GM19238 (cell line): ENCODE measurements around the gene CRY1.
"Not testable (repeated sequence)": the region's sequence is repeated elsewhere in the genome, so short reads cannot be mapped to it uniquely, and the experiment has no call there.

Experiments
- DNase-seq: peaks from one replicate; pipeline ENCODE4 v3.0.0; 2011; ENCODE audit warnings: low spot score; ENCODE audit not compliant: insufficient read length

Gene CRY1

GRCh38 chr12:107108995-107109508, 15.7 kb upstream of the CRY1 start:
- no peak for DNase-seq

DNA sequence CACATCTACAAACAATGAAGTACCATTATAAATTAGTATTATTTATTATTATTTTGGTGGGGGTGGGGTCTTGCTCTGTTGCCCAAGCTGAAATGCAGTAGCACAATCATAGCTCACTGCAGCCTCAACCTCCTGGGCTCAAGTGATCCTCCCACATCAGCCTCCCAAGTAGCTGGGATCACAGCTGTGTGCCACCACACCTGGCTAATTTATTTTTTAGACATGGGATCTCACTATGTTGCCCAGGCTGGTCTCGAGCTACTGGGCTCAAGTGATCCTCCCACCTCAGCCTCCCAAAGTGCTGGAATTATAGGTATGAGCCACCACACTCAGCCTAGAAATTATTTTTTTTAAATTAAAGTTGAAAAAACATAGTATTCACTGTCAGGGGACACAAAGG, 15.0 kb upstream of the CRY1 start:
- DNase-seq, result not testable (repeated sequence)

GRCh38 chr12:107107381-107107780, 14.0 kb upstream of the CRY1 start:
- no peak for DNase-seq

DNA sequence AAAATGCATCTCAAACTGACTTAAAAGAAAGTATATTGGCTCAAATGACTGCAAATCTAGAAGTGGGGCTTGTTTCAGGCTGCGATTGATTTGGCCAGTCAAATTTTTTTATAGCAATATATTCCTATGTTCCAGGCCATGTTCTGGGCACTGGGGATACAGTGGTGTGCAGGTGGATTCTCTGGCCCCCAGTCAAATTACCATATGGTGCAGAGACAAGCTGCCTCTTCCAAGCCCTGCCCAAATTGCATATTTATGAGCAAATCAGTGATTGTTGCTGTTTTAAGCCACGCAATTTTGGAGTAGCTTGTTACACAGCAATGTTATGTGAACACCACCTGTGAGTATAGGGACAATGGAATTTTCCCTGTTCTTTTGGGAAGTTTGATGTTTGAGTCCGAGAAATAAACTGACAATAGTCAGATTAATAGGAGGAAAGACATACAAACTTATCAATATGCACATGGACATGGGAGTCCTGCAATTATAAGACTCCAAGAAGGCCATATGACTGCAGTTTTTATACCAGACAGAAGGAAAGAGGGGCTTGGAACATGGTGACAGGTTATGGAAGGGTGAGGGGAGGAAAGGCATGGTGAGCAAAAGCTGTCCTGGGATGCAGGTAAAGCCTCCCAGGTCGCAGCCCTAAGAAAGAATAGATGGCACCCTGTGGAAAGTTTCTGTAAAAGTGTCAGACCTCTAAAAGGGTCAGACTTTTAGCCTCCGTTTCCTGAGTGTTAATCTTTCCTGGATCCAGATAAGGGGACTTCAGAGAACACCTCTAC, 13.1 kb upstream of the CRY1 start:
- no peak for DNase-seq

- DNase-seq, result no peak
Observed at GRCh38 chr12:107105410-107105703, 12.0 kb upstream of the CRY1 start.

DNA sequence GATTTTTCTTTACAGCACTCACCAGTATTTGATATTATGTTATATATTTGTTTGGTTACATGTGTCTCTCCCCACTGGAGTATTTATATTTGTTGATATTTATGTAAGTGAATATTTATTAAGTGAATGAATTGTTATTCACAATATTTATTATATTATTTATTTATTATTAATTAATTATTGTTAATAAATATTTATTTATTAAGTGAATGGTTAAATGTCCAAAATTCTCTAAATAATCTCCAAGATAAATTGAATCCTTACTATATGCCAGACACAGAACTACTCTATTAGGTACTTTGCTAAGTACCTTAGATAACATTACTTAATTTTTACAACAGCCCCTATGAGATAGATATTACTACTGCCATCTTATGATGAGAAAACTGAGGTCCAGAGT, 10.2 kb upstream of the CRY1 start:
- no peak for DNase-seq

GRCh38 chr12:107103097-107103496, 9.7 kb upstream of the CRY1 start:
- no peak for DNase-seq

- DNase-seq, result no peak
Observed at GRCh38 chr12:107102294-107102693, 8.9 kb upstream of the CRY1 start.

DNA sequence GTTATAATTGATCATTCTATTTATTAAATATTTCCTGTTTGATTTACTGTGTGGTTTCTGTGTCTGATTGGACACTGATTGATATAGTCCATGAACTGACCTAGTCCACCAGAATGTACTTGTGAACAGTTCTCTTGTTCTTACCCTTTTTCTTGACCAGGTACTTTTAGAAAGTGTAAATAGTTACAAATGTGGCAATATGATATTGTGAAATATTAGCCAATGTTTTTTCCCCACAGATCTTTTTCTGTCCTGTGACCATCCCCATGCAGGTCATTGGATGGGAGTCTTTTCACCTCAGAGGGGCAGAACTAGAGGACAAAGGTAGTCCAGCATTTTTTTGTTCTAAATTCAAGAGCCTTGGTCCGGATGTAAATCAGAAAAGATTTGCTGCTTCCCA, 8.3 kb upstream of the CRY1 start:
- no peak for DNase-seq

DNA sequence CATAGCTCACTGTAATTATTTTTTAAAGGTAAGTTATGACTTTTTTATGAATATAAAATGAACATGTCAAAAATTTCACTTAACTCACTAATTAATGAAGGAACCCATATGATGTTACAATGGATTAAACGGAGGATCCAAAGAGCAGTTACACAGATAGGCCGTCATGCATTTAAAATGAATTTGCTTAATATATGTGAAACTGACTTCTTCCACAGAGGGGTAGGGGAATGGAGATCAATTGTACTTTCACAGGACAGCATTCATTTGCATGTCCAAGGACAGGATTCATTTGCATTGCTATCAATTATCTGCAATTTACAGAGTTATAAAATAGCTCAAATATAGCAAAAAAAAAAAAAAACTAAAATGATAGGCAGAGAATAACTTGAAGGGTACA, 6.6 kb upstream of the CRY1 start:
- no peak for DNase-seq

GRCh38 chr12:107096571-107096970, 3.2 kb upstream of the CRY1 start:
- DNase-seq, result no peak

DNA sequence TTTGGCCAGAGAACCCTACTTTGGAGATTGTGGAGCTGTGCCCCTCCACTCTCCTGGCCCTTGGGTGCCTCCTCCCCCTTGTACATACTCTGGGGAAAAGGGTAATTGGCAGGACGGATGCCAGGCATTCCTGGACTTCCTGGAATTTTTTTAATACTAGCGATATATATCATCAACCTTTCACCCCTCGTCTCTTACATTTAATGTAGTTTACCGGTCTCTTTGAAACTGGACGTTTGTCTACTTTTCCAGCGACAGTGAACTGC, 767 bp upstream of the CRY1 start:
- DNase-seq, result no peak

DNA sequence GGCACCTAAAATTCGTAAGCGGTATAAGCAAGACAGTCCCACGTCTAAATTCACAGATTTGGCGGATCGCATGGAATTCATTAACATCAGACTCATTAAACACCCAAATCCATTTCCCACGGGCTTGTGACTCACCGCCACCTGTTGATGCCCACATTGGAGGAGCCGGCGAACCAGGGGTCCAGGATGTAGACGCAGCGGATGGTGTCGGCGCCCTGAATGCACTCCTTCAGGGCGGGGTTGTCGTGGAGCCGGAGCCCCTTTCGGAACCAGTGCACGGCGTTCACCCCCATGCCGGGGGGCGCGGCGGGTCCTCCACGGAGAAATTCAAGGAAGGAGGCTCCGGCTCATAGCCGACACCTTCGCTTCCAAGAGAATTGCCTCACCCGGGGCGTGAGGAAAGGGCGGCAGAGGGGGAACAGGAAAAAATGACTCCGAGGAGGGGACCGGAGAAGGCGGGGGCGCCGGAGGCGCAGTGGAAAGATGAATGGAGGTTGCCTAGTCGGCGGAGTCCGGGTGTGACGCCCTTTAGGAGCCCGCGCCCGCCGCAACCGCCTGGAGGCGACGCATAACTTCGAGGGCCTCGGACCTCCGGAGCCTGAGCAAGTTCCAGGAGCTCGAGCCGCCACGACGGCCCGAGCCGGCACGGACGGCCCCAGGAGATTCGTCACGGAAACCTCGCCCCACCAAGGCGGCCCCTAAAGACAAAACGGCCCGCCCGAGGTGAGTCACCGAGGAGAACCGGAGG, 506 bp downstream of the CRY1 start:
- no peak for DNase-seq

DNA sequence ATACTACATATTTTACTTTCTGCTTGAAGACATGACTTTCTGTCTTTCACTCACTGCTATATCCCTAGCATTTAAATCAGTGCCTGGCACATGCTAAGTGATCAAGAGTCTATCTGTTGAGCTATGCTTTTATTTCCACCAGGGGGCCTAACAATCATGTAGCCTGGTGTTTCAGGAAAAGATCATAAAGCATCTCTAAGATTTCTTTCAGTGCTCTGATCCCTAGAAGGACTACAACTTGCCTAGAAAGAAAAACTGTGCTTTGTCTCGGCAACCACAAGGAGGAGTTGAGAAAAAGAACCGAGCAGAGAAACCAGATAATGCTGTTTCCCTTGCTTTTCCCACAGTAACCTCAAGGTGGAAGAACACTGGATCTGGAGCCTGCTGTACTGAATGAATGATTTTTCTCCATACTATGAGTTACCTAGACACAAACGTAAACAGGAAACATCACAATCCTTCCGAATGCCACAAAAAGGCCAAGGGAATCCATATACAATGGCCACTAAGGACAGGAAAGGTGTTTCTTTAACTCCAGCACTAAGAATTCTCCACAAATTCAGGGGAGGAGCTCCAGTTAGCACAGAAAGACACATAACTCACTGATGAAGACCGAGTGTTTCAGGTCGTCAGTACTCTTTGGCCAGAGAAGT, 1.2 kb downstream of the CRY1 start:
- no peak for DNase-seq

DNA sequence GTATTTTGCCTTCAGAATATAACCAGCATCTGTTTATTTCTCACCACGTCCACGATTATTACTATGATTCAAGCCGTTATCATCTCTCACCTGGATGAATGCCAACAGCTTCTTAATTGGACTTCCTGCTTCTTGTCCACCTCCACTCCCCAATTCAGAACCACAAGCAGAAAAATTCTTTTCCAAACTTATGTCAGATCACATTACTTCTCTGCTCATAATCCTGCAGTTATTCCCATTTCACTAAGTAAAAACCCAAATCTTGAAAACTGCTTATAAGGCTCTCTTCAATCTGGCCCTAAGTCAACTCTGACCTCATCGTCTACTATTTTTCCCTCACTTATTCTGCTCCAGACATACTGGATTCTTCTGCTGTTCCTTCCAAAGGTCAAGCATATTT, 2.0 kb downstream of the CRY1 start:
- DNase-seq, result no peak

- no peak for DNase-seq
Observed at GRCh38 chr12:107090711-107091110, 2.6 kb downstream of the CRY1 start.

- DNase-seq, result no peak
Observed at GRCh38 chr12:107088912-107089311, 4.4 kb downstream of the CRY1 start.

DNA sequence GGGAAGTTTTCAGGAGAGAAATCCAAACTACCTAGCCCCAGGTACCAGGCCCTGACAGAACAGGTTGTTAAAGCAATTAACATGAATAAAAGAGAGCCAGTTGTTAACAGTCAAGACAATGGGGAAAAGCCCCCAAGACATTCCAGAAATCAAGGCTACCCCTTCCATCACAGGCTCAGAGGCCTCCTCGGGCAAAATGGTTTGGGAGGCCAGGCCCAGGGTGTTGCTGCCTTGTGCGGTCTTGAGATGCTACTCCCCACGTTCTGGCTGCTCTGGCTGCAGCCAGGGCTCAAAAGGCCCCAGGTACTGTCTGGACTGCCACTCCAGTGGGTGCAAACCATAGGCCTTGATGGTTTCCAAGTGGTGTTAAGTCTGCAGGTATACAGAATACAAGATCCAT, 7.0 kb downstream of the CRY1 start:
- DNase-seq, result no peak

GRCh38 chr12:107081778-107082177, 11.6 kb downstream of the CRY1 start:
- DNase-seq, result no peak

- DNase-seq, result no peak
Observed at GRCh38 chr12:107080299-107080698, 13.1 kb downstream of the CRY1 start.

DNA sequence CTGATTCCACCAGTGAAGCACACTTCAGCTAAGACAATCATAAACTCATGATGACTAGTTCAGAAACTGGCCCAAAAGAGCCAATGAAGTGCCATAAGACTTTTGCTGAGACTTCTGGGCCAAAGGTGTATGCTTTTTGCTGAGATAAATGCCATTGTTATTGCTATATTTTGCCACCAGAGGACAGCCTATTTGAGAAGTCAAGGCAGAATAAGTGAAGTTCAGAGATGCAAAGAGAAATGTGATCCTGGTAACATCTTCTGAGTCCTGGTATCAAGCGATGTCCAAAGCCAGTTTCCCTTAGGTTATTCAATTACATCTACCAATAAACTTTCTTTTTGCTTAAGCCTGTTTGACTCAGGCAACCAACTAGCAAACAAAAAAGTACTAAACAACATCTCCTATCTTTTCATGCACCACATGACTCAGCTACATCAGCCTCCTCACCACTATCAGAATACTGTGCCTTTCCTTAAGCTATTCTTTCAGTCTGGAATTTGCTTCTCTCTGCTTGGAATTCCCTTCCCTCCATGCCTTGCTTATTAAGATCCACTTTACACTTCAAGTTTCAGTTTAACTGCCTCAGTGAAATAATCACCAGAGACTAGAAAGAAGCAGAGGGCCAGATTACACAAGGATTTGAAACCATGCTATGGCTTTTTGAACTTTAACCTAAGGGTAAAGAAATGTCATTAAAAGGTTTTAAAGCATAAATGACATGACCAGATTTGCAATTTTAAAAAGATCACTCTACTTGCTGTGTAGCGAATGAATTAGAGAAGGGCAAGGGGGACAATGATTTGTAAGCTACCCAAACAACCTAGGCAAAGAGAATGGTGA, 14.0 kb downstream of the CRY1 start:
- DNase-seq, result no peak

DNA sequence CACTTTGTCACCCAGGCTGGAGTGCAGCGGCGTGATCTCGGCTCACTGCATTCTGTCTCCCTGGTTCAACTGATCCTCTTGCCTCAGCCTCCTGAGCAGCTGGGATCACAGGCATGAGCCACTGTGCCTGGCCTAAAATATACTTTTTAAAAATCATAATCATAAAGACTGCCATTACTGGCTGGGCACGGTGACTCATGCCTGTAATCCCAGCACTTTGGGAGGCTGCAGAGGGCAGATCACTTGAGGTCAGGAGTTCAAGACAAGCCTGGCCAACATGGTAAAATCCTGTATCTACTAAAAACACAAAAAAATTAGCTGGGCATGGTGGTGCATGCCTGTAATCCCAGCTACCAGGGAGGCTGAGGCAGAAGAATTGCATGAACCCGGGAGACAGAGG, 20.1 kb downstream of the CRY1 start:
- DNase-seq, result not testable (repeated sequence)
